ENCODE data around the gene SHROOM3. TPM values are rescaled to one million over a fixed set of nuclear protein-coding genes. Genes with fewer than 3 reads are reported as not detected.

The SHROOM3 gene
- total and polyA plus RNA-seq, 4 donors, result 14.4 to 75.1 (median 47.3) TPM

DNA sequence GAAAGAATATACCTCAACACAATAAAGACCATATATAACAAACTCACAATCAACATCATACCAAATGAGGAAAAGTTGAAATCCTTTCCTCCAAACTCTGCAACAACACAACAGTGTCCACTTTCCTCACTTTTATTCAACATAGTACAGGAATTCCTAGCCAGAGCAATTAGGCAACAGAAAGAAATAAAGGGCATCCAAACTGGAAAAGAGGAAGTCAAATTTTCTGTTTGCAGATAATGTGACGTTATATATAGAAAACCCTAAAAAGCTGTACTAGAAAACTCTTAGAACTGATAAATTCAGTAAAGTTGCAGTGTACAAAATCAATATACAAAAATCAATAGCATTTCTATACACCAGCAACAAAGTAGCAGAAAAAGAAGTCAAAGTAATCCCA lies 355.3 kb downstream of the SHROOM3 start:
- no peaks in the 10 kb centered on the region for H3K9me3 ChIP-seq (ENCODE audit: control insufficient read depth in 4 of 4, insufficient read depth in 3 of 4, low read length in 3 of 4)
- ATAC-seq (ENCODE audit: insufficient read depth, low FRiP score) (no peak), DNase-seq (no peak)
- no peak overlapping the region for H3K4me3 ChIP-seq
- no peaks in the 10 kb centered on the region for H3K36me3 ChIP-seq (ENCODE audit: control insufficient read depth in 4 of 4, insufficient read depth in 4 of 4, low read length in 4 of 4)
- 45 to 68% methylated on average over 1 of the region's 1 CpG for WGBS, 2 donors
- no peak overlapping the region for H3K9ac ChIP-seq (ENCODE audit: insufficient read depth in 1 of 2, low read length in 2 of 2)
- no peaks in the 10 kb centered on the region for H3K27me3 ChIP-seq (ENCODE audit: control insufficient read depth in 3 of 3, insufficient read depth in 3 of 3, low read length in 2 of 3)
- TF ChIP-seq CTCF (IDR thresholded peaks at IDR 0.05; ENCODE audit: control extremely low read depth, extremely low read depth), result no peak
- no peaks in the 10 kb centered on the region for H3K4me1 ChIP-seq (ENCODE audit: control insufficient read depth in 5 of 5, insufficient read depth in 5 of 5, low read length in 5 of 5)
- H3K27ac ChIP-seq (ENCODE audit: low read depth in 1 of 2, low read length in 1 of 2), result no peak overlapping the region

GRCh38 chr4:76791479-76791878 lies 356.4 kb downstream of the SHROOM3 start:
- H3K4me3 ChIP-seq, result no peak overlapping the region
- no peaks in the 10 kb centered on the region for H3K4me1 ChIP-seq (ENCODE audit: control insufficient read depth in 5 of 5, insufficient read depth in 5 of 5, low read length in 5 of 5)
- no peak for TF ChIP-seq CTCF (IDR thresholded peaks at IDR 0.05; ENCODE audit: control extremely low read depth, extremely low read depth)
- DNase-seq, result no peak
- H3K27me3 ChIP-seq (ENCODE audit: control insufficient read depth in 3 of 3, insufficient read depth in 3 of 3, low read length in 2 of 3), result no peaks in the 10 kb centered on the region
- no peaks in the 10 kb centered on the region for H3K36me3 ChIP-seq (ENCODE audit: control insufficient read depth in 4 of 4, insufficient read depth in 4 of 4, low read length in 4 of 4)
- no peaks in the 10 kb centered on the region for H3K9me3 ChIP-seq (ENCODE audit: control insufficient read depth in 4 of 4, insufficient read depth in 3 of 4, low read length in 3 of 4)
- no peak for ATAC-seq (ENCODE audit: insufficient read depth, low FRiP score)
- no peak overlapping the region for H3K27ac ChIP-seq (ENCODE audit: low read depth in 1 of 2, low read length in 1 of 2)
- no peak overlapping the region for H3K9ac ChIP-seq (ENCODE audit: insufficient read depth in 1 of 2, low read length in 2 of 2)

DNA sequence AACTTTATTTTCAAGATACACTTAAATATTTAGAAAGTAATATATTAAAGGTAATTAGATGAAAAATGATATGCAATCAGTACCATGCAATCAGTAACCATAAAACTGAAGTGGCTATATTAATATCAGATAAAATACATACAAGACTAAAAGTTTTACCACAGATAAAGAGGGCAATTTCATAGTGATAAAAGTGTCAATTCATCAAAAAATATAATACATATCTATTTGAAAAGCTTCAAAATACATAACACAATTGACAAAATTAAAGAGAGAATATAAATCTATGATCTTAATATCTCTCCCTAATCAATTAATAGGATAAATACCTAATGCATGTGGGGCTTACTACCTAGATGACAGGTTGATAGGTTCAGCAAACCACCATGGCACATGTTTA lies 357.4 kb downstream of the SHROOM3 start:
- Histone ChIP-seq H3K4me3 (no peak overlapping the region), H3K9ac (ENCODE audit: insufficient read depth in 1 of 2, low read length in 2 of 2) (no peak overlapping the region), H3K4me1 (ENCODE audit: control insufficient read depth in 5 of 5, insufficient read depth in 5 of 5, low read length in 5 of 5) (no peaks in the 10 kb centered on the region), H3K36me3 (ENCODE audit: control insufficient read depth in 4 of 4, insufficient read depth in 4 of 4, low read length in 4 of 4) (no peaks in the 10 kb centered on the region), H3K27ac (ENCODE audit: low read depth in 1 of 2, low read length in 1 of 2) (no peak overlapping the region), H3K9me3 (ENCODE audit: control insufficient read depth in 4 of 4, insufficient read depth in 3 of 4, low read length in 3 of 4) (no peaks in the 10 kb centered on the region), H3K27me3 (ENCODE audit: control insufficient read depth in 3 of 3, insufficient read depth in 3 of 3, low read length in 2 of 3) (no peaks in the 10 kb centered on the region)
- TF ChIP-seq CTCF (IDR thresholded peaks at IDR 0.05; ENCODE audit: control extremely low read depth, extremely low read depth), result no peak
- DNase-seq, result no peak
- ATAC-seq (ENCODE audit: insufficient read depth, low FRiP score), result no peak

DNA sequence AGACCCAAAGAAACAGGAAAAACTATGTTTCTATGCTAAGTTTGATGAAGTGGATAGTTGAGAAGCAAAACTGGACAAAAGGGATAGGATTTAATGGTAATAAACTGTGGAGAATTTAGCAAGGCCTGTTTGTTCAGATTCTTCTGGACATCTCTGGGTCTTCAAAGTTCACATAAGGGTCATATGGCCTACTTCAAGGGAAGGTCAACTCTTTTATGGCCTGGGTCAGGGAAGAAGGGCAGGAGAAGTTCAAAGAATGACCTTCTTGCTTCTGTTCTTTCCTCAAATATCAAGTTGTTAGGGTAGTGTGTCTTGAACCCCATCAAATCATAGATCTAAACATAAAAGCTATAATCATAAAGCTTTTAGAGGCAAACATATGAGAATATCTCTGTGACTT lies 360.2 kb downstream of the SHROOM3 start:
- no peaks in the 10 kb centered on the region for H3K9me3 ChIP-seq (ENCODE audit: control insufficient read depth in 4 of 4, insufficient read depth in 3 of 4, low read length in 3 of 4)
- no peak overlapping the region for H3K27ac ChIP-seq (ENCODE audit: low read depth in 1 of 2, low read length in 1 of 2)
- no peak for TF ChIP-seq CTCF (IDR thresholded peaks at IDR 0.05; ENCODE audit: control extremely low read depth, extremely low read depth)
- H3K4me1 ChIP-seq (ENCODE audit: control insufficient read depth in 5 of 5, insufficient read depth in 5 of 5, low read length in 5 of 5), result no peaks in the 10 kb centered on the region
- no peak overlapping the region for H3K9ac ChIP-seq (ENCODE audit: insufficient read depth in 1 of 2, low read length in 2 of 2)
- no peaks in the 10 kb centered on the region for H3K36me3 ChIP-seq (ENCODE audit: control insufficient read depth in 4 of 4, insufficient read depth in 4 of 4, low read length in 4 of 4)
- H3K4me3 ChIP-seq, result no peak overlapping the region
- H3K27me3 ChIP-seq (ENCODE audit: control insufficient read depth in 3 of 3, insufficient read depth in 3 of 3, low read length in 2 of 3), result no peaks in the 10 kb centered on the region
- DNase-seq (no peak), ATAC-seq (ENCODE audit: insufficient read depth, low FRiP score) (no peak)
